GM12878 (cell line): ENCODE results near the gene CHMP4A. TPM values are rescaled to one million over a fixed set of nuclear protein-coding genes. Genes with fewer than 3 reads are reported as not detected.

Experiments
- ATAC-seq: fragments of 200-7000 bp; cut with Tn5 transposase; 3 replicates; pipeline ENCODE4 v1.9.1; 2020; ENCODE audit warnings: mild to moderate bottlenecking, moderate library complexity
- BruUV-seq: library from RNA; stranded (reverse); fragments of 400-500 nt; replicated peaks from 2 replicates; lab custom pipeline; 2021; lab: Mats Ljungman, UMichigan
- CTCF ChIA-PET: fragments of 300-600 bp; sonication (Branson Sonifier 250); formaldehyde crosslinking; extraction: SDS; loops from one replicate; lab custom pipeline; 2021; ENCODE audit warnings: inconsistent platforms; lab: Yijun Ruan, JAX
- POLR2A ChIA-PET: fragments of 350-600 bp; formaldehyde crosslinking; extraction: SDS; loops from one replicate; lab custom pipeline; 2021; ENCODE audit warnings: inconsistent platforms; lab: Charles Lee
- RAD21 ChIA-PET: fragments of 300-600 bp; sonication (Branson Sonifier 250); formaldehyde crosslinking; loops from one replicate; lab custom pipeline; 2023; ENCODE audit warnings: antibody characterized with exemption; ENCODE audit not compliant: unreplicated experiment; lab: Charles Lee
- SMC1A ChIA-PET: fragments of 300-600 bp; sonication (Branson Sonifier 250); formaldehyde crosslinking; loops from one replicate; lab custom pipeline; 2023; ENCODE audit not compliant: unreplicated experiment, uncharacterized antibody; lab: Charles Lee
- DNase-seq: peaks from one replicate; pipeline ENCODE4 v3.0.0-alpha.2; 2011; ENCODE audit warnings: low read depth, low spot score
- FAIRE-seq: peaks from 3 replicates; lab custom pipeline; 2011; peaks lifted over from hg19 to GRCh38; lab: Jason Lieb, UNC
- H2AFZ ChIP-seq: 2 replicates; pipeline ENCODE4 v1.6.0; 2011; ENCODE audit warnings: low read depth, low read length, control low read depth; ENCODE audit not compliant: control insufficient read depth
- H3K27ac ChIP-seq: 2 replicates; pipeline ENCODE4 v1.5.1; 2011; ENCODE audit warnings: control low read depth; ENCODE audit not compliant: control insufficient read depth, insufficient read depth
- H3K27me3 ChIP-seq, 2 experiments: replicated peaks in 1 of 2; 2 replicates each; pipeline versions ENCODE4 v1.6.0 to v1.6.1; 2011; ENCODE audit warnings: low read length in 1 of 2; ENCODE audit not compliant: control insufficient read depth in 2 of 2, insufficient read depth in 2 of 2
- H3K36me3 ChIP-seq, 2 experiments: 2 replicates each; pipeline ENCODE4 v1.5.1; 2011; ENCODE audit warnings: low read length in 1 of 2; ENCODE audit not compliant: control insufficient read depth in 2 of 2, insufficient read depth in 2 of 2
- H3K4me1 ChIP-seq: 2 replicates; pipeline ENCODE4 v1.6.1; 2011; ENCODE audit warnings: mild to moderate bottlenecking, low read length, moderate library complexity, mixed read lengths; ENCODE audit not compliant: control insufficient read depth, insufficient read depth
- H3K4me2 ChIP-seq: 2 replicates; pipeline ENCODE4 v1.6.0; 2011; ENCODE audit warnings: control low read depth; ENCODE audit not compliant: control insufficient read depth, insufficient read depth
- H3K4me3 ChIP-seq: fragments of 200-600 bp; sonication (generic); 2 replicates; pipeline ENCODE4 v1.5.1; 2016
- H3K79me2 ChIP-seq: 2 replicates; pipeline ENCODE4 v1.6.0; 2011; ENCODE audit warnings: low read length; ENCODE audit not compliant: control insufficient read depth, insufficient read depth
- H3K9ac ChIP-seq: 2 replicates; pipeline ENCODE4 v1.8.0; 2011; ENCODE audit warnings: low read length, control low read depth, mixed read lengths; ENCODE audit not compliant: control insufficient read depth, insufficient read depth
- H3K9me3 ChIP-seq: replicated peaks from 3 replicates; pipeline ENCODE4 v1.5.1; 2011; ENCODE audit warnings: mild to moderate bottlenecking, low read length; ENCODE audit not compliant: control insufficient read depth, insufficient read depth
- H4K20me1 ChIP-seq: 2 replicates; pipeline ENCODE4 v1.6.0; 2011; ENCODE audit not compliant: control insufficient read depth, insufficient read depth
- EED ChIP-seq: sonication (generic); IDR thresholded peaks from 2 replicates; pipeline ENCODE4 v1.6.1; 2016; ENCODE audit warnings: antibody characterized with exemption, low read depth
- POLR2A ChIP-seq: IDR thresholded peaks from 2 replicates; pipeline ENCODE4 v1.6.1; 2011; ENCODE audit warnings: low read depth, mild to moderate bottlenecking, low read length
- ZBED1 ChIP-seq: IDR thresholded peaks from 2 replicates; pipeline ENCODE4 v1.6.1; 2016; ENCODE audit warnings: borderline replicate concordance
- ZNF207 ChIP-seq: fragments of 450-650 bp; IDR thresholded peaks from 2 replicates; pipeline ENCODE4 v1.6.1; 2014; ENCODE audit warnings: antibody characterized with exemption, mild to moderate bottlenecking, borderline replicate concordance
- WGBS: methylation state at CpG from one replicate; pipeline ENCODE4 v1.1.6; 2016; ENCODE audit warnings: low lambda C conversion rate; ENCODE audit not compliant: insufficient replicate concordance, insufficient coverage; ENCODE audit errors: missing lambda C conversion rate; 5-methylcytosine and 5-hydroxymethylcytosine counted together
- in situ Hi-C: fragments of 300-500 bp; cut with MboI; formaldehyde crosslinking; loops from 9 replicates; pipeline ENCODE4 v1.14.3; 2018; ENCODE audit warnings: mixed read lengths
- intact Hi-C: fragments of 100-400 bp; cut with micrococcal nuclease; formaldehyde crosslinking; loops from one replicate; pipeline ENCODE4 v1.14.2; 2022; ENCODE audit not compliant: unreplicated experiment
- polyA plus RNA-seq, 11 experiments: library from polyadenylated mRNA; depleted of rRNA in 4 of 11; unstranded in 6 of 11; stranded (reverse) in 5 of 11; fragments of >200 nt; fragmentation: Nextera tagmentation in 4 of 11; fragmentation: Illumina TruSeq in 1 of 11; extraction: Ambion mirVana in 4 of 11; extraction: Trizol in 1 of 11; gene quantifications; 1 replicate in 1 of 11; 2 replicates in 10 of 11; pipeline versions ENCODE4 v1.2.1 to v1.2.3, GENCODE V29; 2011 to 2016; ENCODE audit warnings: inconsistent platforms in 2 of 11, missing spikeins in 2 of 11, low read depth in 1 of 11
- total RNA-seq, 4 experiments: library from RNA; depleted of rRNA in 3 of 4; stranded (reverse); fragments of >200 nt in 3 of 4; fragmentation: Illumina TruSeq in 1 of 4; extraction: Trizol in 1 of 4; gene quantifications; 2 replicates each; pipeline versions ENCODE4 v1.2.1 to v1.2.3, GENCODE V29; 2013 to 2021
- TF ChIP-seq, protein P1 (sequence below): fragments of 150-350 bp; IDR thresholded peaks from 2 replicates; pipeline ENCODE4 v1.6.1; 2016; ENCODE audit warnings: low read depth, low read length

The CHMP4A gene
- total and polyA plus RNA-seq, 10 of the 15 experiments (the other 5 are each of a cell fraction or from before 2014, with no cell fraction given), result 35.5 to 151 (median 84.7) TPM

DNA sequence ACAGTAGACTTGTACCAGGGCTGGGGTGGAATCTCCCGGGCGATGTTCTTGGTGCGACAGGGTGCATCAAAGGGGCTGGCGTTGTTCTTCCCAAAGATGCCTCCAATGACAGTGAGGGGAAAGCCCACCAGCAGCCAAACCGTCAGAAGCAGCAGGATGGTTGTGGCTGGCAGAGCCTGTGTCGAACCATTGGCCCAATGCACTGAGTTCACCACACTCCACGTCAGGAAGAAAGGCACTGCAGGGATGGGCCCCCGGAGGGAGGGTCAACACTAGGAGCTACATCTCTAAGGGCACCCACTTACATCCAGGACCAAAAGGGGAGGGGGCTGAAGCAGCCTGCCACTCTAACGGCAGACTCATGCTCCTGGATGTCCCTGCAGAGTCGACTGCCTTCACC, 22.9 kb downstream of the CHMP4A start:
- peaks cover 37% of the 10 kb centered on the region for H3K79me2 ChIP-seq
- WGBS, result 83% methylated on average over 10 of the region's 10 CpGs
- in situ Hi-C loops, result no loop called here

More for the DNA sequence above, 22.9 kb downstream of the CHMP4A start:
- no peak overlapping the region for H3K4me3 ChIP-seq
- no peak for FAIRE-seq
- BruUV-seq, result no TSS peak
- H3K9me3 ChIP-seq, result no peaks in the 10 kb centered on the region
- H2AFZ ChIP-seq, result no peak overlapping the region
- H3K27ac ChIP-seq, result no peak overlapping the region
- no peak for ATAC-seq
- DNase-seq, result no peak
- peaks cover 2 to 17% of the 10 kb centered on the region in 2 experiments for H3K36me3 ChIP-seq
- H3K27me3 ChIP-seq, result no peaks in the 10 kb centered on the region
- TF ChIP-seq POLR2A (no peak), ZNF207 (no peak), EED (no peak), ZBED1 (no peak)
- TF ChIP-seq, protein P1, sequence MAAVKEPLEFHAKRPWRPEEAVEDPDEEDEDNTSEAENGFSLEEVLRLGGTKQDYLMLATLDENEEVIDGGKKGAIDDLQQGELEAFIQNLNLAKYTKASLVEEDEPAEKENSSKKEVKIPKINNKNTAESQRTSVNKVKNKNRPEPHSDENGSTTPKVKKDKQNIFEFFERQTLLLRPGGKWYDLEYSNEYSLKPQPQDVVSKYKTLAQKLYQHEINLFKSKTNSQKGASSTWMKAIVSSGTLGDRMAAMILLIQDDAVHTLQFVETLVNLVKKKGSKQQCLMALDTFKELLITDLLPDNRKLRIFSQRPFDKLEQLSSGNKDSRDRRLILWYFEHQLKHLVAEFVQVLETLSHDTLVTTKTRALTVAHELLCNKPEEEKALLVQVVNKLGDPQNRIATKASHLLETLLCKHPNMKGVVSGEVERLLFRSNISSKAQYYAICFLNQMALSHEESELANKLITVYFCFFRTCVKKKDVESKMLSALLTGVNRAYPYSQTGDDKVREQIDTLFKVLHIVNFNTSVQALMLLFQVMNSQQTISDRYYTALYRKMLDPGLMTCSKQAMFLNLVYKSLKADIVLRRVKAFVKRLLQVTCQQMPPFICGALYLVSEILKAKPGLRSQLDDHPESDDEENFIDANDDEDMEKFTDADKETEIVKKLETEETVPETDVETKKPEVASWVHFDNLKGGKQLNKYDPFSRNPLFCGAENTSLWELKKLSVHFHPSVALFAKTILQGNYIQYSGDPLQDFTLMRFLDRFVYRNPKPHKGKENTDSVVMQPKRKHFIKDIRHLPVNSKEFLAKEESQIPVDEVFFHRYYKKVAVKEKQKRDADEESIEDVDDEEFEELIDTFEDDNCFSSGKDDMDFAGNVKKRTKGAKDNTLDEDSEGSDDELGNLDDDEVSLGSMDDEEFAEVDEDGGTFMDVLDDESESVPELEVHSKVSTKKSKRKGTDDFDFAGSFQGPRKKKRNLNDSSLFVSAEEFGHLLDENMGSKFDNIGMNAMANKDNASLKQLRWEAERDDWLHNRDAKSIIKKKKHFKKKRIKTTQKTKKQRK, result no peak
- H3K4me1 ChIP-seq, result peaks cover 9% of the 10 kb centered on the region
- ChIA-PET RAD21 (no interaction called here), CTCF (interaction anchor here (1.2 to 2.2 kb wide), 2 partner anchors 52 to 106 kb away, joined by 3 to 7 read pairs; partner anchors contain the start of gene TINF2), SMC1A (no interaction called here), POLR2A (interaction anchor here (1.0 to 2.5 kb wide), 3 partner anchors 23 to 65 kb away, joined by 3 to 10 read pairs (median 3); partner anchors contain the start of genes CHMP4A, PSME2 and RNF31)
- intact Hi-C loops, result no loop called here
- H3K4me2 ChIP-seq, result no peak overlapping the region
- no peak overlapping the region for H3K9ac ChIP-seq
- H4K20me1 ChIP-seq, result no peaks in the 10 kb centered on the region
